Measurements from ENCODE around the gene PCDHGA5.
"Not testable (repeated sequence)": the region's sequence is repeated elsewhere in the genome, so short reads cannot be mapped to it uniquely, and the experiment has no call there.

PCDHGA5 gene

DNA sequence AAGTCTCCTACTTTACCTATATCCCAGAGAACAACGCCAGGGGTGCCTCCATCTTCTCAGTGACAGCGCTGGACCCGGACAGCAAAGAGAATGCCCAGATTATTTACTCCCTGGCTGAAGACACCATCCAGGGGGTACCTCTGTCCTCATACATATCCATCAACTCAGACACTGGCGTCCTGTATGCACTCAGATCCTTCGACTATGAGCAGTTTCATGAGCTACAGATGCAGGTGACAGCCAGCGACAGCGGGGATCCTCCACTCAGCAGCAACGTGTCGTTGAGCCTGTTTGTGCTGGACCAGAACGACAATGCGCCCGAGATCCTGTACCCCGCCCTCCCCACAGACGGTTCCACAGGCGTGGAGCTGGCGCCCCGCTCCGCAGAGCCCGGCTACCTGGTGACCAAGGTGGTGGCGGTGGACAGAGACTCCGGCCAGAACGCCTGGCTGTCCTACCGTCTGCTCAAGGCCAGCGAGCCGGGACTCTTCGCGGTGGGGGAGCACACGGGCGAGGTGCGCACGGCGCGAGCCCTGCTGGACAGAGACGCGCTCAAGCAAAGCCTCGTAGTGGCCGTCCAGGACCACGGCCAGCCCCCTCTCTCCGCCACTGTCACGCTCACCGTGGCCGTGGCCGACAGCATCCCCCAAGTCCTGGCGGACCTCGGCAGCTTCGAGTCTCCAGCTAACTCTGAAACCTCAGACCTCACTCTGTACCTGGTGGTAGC is 50.7 kb downstream of the PCDHGA5 start:
- not testable (repeated sequence) for DNase-seq (ENCODE audit: low spot score)

DNA sequence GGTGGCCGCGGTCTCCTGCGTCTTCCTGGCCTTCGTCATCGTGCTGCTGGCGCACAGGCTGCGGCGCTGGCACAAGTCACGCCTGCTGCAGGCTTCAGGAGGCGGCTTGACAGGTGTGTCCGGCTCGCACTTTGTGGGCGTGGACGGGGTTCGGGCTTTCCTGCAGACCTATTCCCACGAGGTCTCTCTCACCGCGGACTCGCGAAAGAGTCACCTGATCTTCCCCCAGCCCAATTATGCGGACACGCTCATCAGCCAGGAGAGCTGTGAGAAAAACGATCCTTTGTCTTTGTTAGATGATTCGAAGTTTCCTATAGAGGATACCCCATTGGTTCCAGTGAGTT is 51.3 kb downstream of the PCDHGA5 start:
- DNase-seq (ENCODE audit: low spot score), result not testable (repeated sequence)

All from hematopoietic multipotent progenitor cell treated with erythropoietin and hydrocortisone succinate and interleukin-3 and kit ligand, for 15 days (in vitro differentiated cells).